Fibroblast of pulmonary artery (primary cell): ENCODE measurements around the gene GRIK4.

Source experiments
- DNase-seq: peaks from one replicate; pipeline ENCODE4 v3.0.0-alpha.2; 2010; ENCODE audit warnings: low read depth
- H3K4me3 ChIP-seq: replicated peaks from 2 replicates; pipeline ENCODE4 v1.5.1; 2011; ENCODE audit warnings: low read depth, mild to moderate bottlenecking, control low read depth, low read length, moderate library complexity
- CTCF ChIP-seq: IDR thresholded peaks from 2 replicates; pipeline ENCODE4 v1.5.1; 2011; ENCODE audit warnings: mild to moderate bottlenecking, control low read depth, low read length, inconsistent platforms; ENCODE audit errors: missing control alignments

GRIK4 gene

GRCh38 chr11:120674542-120674941 is 163.0 kb downstream of the GRIK4 start:
- H3K4me3 ChIP-seq, result no peak overlapping the region
- no peak for TF ChIP-seq CTCF
- peak; percentile 17 for DNase-seq

GRCh38 chr11:120675171-120675570 is 163.6 kb downstream of the GRIK4 start:
- H3K4me3 ChIP-seq, result no peak overlapping the region
- no peak for DNase-seq
- TF ChIP-seq CTCF, result no peak

GRCh38 chr11:120676991-120677390 is 165.4 kb downstream of the GRIK4 start:
- DNase-seq, result no peak
- H3K4me3 ChIP-seq, result no peak overlapping the region
- no peak for TF ChIP-seq CTCF

GRCh38 chr11:120680322-120680721 is 168.8 kb downstream of the GRIK4 start:
- no peak overlapping the region for H3K4me3 ChIP-seq
- no peak for DNase-seq
- no peak for TF ChIP-seq CTCF

- no peak for TF ChIP-seq CTCF
These were observed 170.1 kb downstream of the GRIK4 start for GRCh38 chr11:120681434-120682331.

GRCh38 chr11:120682332-120682649 is 170.7 kb downstream of the GRIK4 start:
- no peak for DNase-seq
- no peak overlapping the region for H3K4me3 ChIP-seq
- no peak for TF ChIP-seq CTCF

More at GRCh38 chr11:120681434-120682331, 170.1 kb downstream of the GRIK4 start:
- DNase-seq, result no peak
- no peak overlapping the region for H3K4me3 ChIP-seq

- TF ChIP-seq CTCF, result no peak
- peak; percentile 15 for DNase-seq
- H3K4me3 ChIP-seq, result no peak overlapping the region
These were observed 171.3 kb downstream of the GRIK4 start for GRCh38 chr11:120682866-120683265.
